Measurements from ENCODE around the gene DNAJA4.

- TF ChIP-seq CTCF (IDR thresholded peaks at IDR 0.05 in 8 of 11, conservative IDR thresholded peaks at IDR 0.05 in 3 of 11) (no peak), POLR2A (IDR thresholded peaks at IDR 0.05) (no peak), POLR2AphosphoS5 (IDR thresholded peaks at IDR 0.05) (no peak)
Measured at GRCh38 chr15:78276064-78276943, 11.9 kb downstream of the DNAJA4 start.
